Measurements from ENCODE around the gene MDM2. TPM values are rescaled to one million over a fixed set of nuclear protein-coding genes. Genes with fewer than 3 reads are reported as not detected.
A peak's percentile ranks its signal among the peaks of the same experiment; 100 is the strongest.

The MDM2 gene
- total and polyA plus RNA-seq, 2 of the 13 experiments (the other 11 are each of a cell fraction or from before 2014, with no cell fraction given): 29.3 to 314 TPM

DNA sequence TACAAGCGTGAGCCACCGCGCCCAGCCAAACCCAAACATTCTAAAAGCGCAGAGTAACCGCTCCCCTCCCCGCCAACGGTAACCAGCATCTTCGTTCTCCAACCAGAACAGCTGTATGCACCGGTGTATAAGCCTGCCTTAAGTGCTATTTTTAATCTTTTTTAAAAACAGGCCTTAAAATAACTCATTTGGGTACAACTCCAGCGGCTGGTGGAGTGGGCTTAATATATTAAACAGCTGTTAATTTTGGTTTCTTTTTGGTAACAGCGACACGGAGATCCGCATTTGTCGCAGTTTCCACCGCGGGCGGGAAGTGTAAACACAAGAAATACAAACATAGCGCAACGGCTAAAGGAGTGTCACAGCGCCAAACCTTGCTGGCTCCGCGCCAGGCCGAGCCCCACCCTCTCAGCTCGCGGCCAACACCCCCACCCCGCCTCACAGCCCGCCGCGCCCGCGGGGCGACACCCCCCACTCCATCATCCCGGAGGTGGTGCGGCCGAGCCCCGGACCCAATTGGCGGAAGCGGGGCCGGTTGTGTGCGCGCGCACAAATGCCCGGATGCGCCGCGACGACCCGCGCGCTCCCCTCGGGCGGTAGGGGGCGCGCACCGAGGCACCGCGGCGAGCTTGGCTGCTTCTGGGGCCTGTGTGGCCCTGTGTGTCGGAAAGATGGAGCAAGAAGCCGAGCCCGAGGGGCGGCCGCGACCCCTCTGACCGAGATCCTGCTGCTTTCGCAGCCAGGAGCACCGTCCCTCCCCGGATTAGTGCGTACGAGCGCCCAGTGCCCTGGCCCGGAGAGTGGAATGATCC is at the start of gene MDM2 (continued):
- TF ChIP-seq, protein P1, sequence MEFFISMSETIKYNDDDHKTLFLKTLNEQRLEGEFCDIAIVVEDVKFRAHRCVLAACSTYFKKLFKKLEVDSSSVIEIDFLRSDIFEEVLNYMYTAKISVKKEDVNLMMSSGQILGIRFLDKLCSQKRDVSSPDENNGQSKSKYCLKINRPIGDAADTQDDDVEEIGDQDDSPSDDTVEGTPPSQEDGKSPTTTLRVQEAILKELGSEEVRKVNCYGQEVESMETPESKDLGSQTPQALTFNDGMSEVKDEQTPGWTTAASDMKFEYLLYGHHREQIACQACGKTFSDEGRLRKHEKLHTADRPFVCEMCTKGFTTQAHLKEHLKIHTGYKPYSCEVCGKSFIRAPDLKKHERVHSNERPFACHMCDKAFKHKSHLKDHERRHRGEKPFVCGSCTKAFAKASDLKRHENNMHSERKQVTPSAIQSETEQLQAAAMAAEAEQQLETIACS (CRISPR knock-in tag; IDR thresholded peaks at IDR 0.05): peak; percentile 99
- peak; percentile 49; the same call in 1 of the 2 replicates for TF ChIP-seq ISL2 (CRISPR knock-in tag; IDR thresholded peaks at IDR 0.05)
- TF ChIP-seq TP53 (CRISPR knock-in tag; conservative IDR thresholded peaks at IDR 0.05): no peak; the same call in 1 of the 2 replicates
- TF ChIP-seq, protein P2, sequence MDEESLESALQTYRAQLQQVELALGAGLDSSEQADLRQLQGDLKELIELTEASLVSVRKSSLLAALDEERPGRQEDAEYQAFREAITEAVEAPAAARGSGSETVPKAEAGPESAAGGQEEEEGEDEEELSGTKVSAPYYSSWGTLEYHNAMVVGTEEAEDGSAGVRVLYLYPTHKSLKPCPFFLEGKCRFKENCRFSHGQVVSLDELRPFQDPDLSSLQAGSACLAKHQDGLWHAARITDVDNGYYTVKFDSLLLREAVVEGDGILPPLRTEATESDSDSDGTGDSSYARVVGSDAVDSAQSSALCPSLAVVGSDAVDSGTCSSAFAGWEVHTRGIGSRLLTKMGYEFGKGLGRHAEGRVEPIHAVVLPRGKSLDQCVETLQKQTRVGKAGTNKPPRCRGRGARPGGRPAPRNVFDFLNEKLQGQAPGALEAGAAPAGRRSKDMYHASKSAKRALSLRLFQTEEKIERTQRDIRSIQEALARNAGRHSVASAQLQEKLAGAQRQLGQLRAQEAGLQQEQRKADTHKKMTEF (CRISPR knock-in tag; IDR thresholded peaks at IDR 0.05): peak; percentile 96
- TF ChIP-seq RNF2 (conservative IDR thresholded peaks at IDR 0.05; ENCODE audit: low read depth): peak; percentile 91
- peak; percentile 59; the same call in 1 of the 2 replicates for TF ChIP-seq ZNF615 (CRISPR knock-in tag; IDR thresholded peaks at IDR 0.05; ENCODE audit: borderline replicate concordance)
- TF ChIP-seq ZC3H13 (CRISPR knock-in tag; IDR thresholded peaks at IDR 0.05): peak; percentile 98
- peak; percentile 62 for TF ChIP-seq ZBTB38 (CRISPR knock-in tag; IDR thresholded peaks at IDR 0.05)
- TF ChIP-seq PTBP1 (IDR thresholded peaks at IDR 0.05; ENCODE audit: low read depth, low read length, poor library complexity, severe bottlenecking): peak; percentile 87
- no peak for TF ChIP-seq HNRNPUL1 (IDR thresholded peaks at IDR 0.05; ENCODE audit: low read depth, low read length)
- 0 out of 2 replicates have a peak, but pooled peaks have one; percentile 48 for TF ChIP-seq CAMTA2 (CRISPR knock-in tag; IDR thresholded peaks at IDR 0.05; ENCODE audit: borderline replicate concordance)
- peak; percentile 71 for TF ChIP-seq CBX1 (IDR thresholded peaks at IDR 0.05; ENCODE audit: low read depth)
- TF ChIP-seq PHF8 (CRISPR knock-in tag; IDR thresholded peaks at IDR 0.05): peak; percentile 59; the same call in 1 of the 2 replicates
- peak; percentile 55; the same call in 1 of the 2 replicates for TF ChIP-seq ZNF331 (CRISPR knock-in tag; IDR thresholded peaks at IDR 0.05)
- TF ChIP-seq, protein P3, sequence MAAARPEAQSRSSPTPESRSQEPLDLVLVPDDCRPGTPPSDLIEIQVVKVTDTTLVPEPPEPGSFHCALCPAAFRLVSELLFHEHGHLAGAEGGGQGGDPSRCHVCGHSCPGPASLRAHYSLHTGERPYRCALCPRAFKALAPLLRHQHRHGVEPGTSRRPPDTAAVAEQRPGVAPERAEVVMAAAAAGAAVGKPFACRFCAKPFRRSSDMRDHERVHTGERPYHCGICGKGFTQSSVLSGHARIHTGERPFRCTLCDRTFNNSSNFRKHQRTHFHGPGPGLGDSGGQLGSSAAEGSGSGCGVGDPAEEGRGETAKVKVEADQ (CRISPR knock-in tag; IDR thresholded peaks at IDR 0.05; ENCODE audit: borderline replicate concordance): peak; percentile 76; the same call in 1 of the 2 replicates
- 0 out of 2 replicates have a peak, but pooled peaks have one; percentile 17 for TF ChIP-seq ZNF234 (CRISPR knock-in tag; conservative IDR thresholded peaks at IDR 0.05)
- TF ChIP-seq ZNF747 (CRISPR knock-in tag; IDR thresholded peaks at IDR 0.05; ENCODE audit: borderline replicate concordance): peak; percentile 88
- TF ChIP-seq, protein P4, sequence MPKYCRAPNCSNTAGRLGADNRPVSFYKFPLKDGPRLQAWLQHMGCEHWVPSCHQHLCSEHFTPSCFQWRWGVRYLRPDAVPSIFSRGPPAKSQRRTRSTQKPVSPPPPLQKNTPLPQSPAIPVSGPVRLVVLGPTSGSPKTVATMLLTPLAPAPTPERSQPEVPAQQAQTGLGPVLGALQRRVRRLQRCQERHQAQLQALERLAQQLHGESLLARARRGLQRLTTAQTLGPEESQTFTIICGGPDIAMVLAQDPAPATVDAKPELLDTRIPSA (CRISPR knock-in tag; IDR thresholded peaks at IDR 0.05; ENCODE audit: borderline replicate concordance): peak; percentile 33; the same call in 1 of the 2 replicates
- TF ChIP-seq ZSCAN29 (CRISPR knock-in tag; conservative IDR thresholded peaks at IDR 0.05): peak; percentile 76; the same call in 1 of the 2 replicates
- 0 out of 2 replicates have a peak, but pooled peaks have one; percentile 16 for TF ChIP-seq ZNF335 (CRISPR knock-in tag; IDR thresholded peaks at IDR 0.05)
- TF ChIP-seq, protein P5, sequence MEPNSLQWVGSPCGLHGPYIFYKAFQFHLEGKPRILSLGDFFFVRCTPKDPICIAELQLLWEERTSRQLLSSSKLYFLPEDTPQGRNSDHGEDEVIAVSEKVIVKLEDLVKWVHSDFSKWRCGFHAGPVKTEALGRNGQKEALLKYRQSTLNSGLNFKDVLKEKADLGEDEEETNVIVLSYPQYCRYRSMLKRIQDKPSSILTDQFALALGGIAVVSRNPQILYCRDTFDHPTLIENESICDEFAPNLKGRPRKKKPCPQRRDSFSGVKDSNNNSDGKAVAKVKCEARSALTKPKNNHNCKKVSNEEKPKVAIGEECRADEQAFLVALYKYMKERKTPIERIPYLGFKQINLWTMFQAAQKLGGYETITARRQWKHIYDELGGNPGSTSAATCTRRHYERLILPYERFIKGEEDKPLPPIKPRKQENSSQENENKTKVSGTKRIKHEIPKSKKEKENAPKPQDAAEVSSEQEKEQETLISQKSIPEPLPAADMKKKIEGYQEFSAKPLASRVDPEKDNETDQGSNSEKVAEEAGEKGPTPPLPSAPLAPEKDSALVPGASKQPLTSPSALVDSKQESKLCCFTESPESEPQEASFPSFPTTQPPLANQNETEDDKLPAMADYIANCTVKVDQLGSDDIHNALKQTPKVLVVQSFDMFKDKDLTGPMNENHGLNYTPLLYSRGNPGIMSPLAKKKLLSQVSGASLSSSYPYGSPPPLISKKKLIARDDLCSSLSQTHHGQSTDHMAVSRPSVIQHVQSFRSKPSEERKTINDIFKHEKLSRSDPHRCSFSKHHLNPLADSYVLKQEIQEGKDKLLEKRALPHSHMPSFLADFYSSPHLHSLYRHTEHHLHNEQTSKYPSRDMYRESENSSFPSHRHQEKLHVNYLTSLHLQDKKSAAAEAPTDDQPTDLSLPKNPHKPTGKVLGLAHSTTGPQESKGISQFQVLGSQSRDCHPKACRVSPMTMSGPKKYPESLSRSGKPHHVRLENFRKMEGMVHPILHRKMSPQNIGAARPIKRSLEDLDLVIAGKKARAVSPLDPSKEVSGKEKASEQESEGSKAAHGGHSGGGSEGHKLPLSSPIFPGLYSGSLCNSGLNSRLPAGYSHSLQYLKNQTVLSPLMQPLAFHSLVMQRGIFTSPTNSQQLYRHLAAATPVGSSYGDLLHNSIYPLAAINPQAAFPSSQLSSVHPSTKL (CRISPR knock-in tag; IDR thresholded peaks at IDR 0.05): peak; percentile 68

All from HepG2 (cell line).